ENCODE results near the gene CEP170.
"Not testable (repeated sequence)": the region's sequence is repeated elsewhere in the genome, so short reads cannot be mapped to it uniquely, and the experiment has no call there.

The CEP170 gene

GRCh38 chr1:243244432-243244841 lies 10.6 kb downstream of the CEP170 start:
- DNase-seq (ENCODE audit: low spot score in 2 of 2) = no peak
- no peaks in the 10 kb centered on the region; the same call in 1 of the 2 replicates for H3K9me3 ChIP-seq
- H3K4me1 ChIP-seq = no peaks in the 10 kb centered on the region
- H3K36me3 ChIP-seq (replicated peaks) = peaks cover 4% of the 10 kb centered on the region; the same call in 1 of the 2 replicates
- H3K4me3 ChIP-seq = no peak overlapping the region
- in situ Hi-C loops (cut with MboI; ENCODE audit: low sequenced_read_pairs) = no loop called here
- H3K27me3 ChIP-seq (ENCODE audit: low read depth) = no peaks in the 10 kb centered on the region

GRCh38 chr1:243236604-243237252 lies 18.4 kb downstream of the CEP170 start:
- no peaks in the 10 kb centered on the region for H3K4me1 ChIP-seq
- H3K9me3 ChIP-seq = peaks cover 5% of the 10 kb centered on the region; the same call in 1 of the 2 replicates
- no peak for DNase-seq (ENCODE audit: low spot score in 2 of 2)
- no peaks in the 10 kb centered on the region; the same call in 1 of the 2 replicates for H3K36me3 ChIP-seq (replicated peaks)
- H3K27me3 ChIP-seq (ENCODE audit: low read depth) = no peaks in the 10 kb centered on the region
- H3K4me3 ChIP-seq = no peak overlapping the region
- in situ Hi-C loops (cut with MboI; ENCODE audit: low sequenced_read_pairs) = no loop called here

GRCh38 chr1:243234978-243235647 lies 20.0 kb downstream of the CEP170 start:
- no peaks in the 10 kb centered on the region for H3K4me1 ChIP-seq
- no peak overlapping the region for H3K4me3 ChIP-seq
- no peaks in the 10 kb centered on the region for H3K27me3 ChIP-seq (ENCODE audit: low read depth)
- in situ Hi-C loops (cut with MboI; ENCODE audit: low sequenced_read_pairs) = no loop called here
- peaks cover 11% of the 10 kb centered on the region for H3K9me3 ChIP-seq
- DNase-seq (ENCODE audit: low spot score in 2 of 2) = no peak
- H3K36me3 ChIP-seq (replicated peaks) = no peaks in the 10 kb centered on the region; the same call in 1 of the 2 replicates

- H3K4me3 ChIP-seq = no peak overlapping the region
- no peak for DNase-seq (ENCODE audit: low spot score in 2 of 2)
- no peaks in the 10 kb centered on the region for H3K27me3 ChIP-seq (ENCODE audit: low read depth)
- no peaks in the 10 kb centered on the region for H3K4me1 ChIP-seq
- in situ Hi-C loops (cut with MboI; ENCODE audit: low sequenced_read_pairs) = no loop called here
- peaks cover 13% of the 10 kb centered on the region for H3K9me3 ChIP-seq
- no peaks in the 10 kb centered on the region; the same call in none of the 2 replicates for H3K36me3 ChIP-seq (replicated peaks)
Measured at GRCh38 chr1:243233908-243234307, 21.2 kb downstream of the CEP170 start.

- Histone ChIP-seq H3K4me3 (no peak overlapping the region), H3K36me3 (replicated peaks) (no peaks in the 10 kb centered on the region; the same call in none of the 2 replicates), H3K4me1 (no peaks in the 10 kb centered on the region), H3K27me3 (ENCODE audit: low read depth) (no peaks in the 10 kb centered on the region), H3K9me3 (peaks cover 13% of the 10 kb centered on the region)
- in situ Hi-C loops (cut with MboI; ENCODE audit: low sequenced_read_pairs) = no loop called here
- no peak for DNase-seq (ENCODE audit: low spot score in 2 of 2)
Measured at GRCh38 chr1:243230914-243231313, 24.2 kb downstream of the CEP170 start.

- in situ Hi-C loops (cut with MboI; ENCODE audit: low sequenced_read_pairs) = no loop called here
- Histone ChIP-seq H3K4me1 (no peaks in the 10 kb centered on the region), H3K9me3 (peaks cover 13% of the 10 kb centered on the region), H3K36me3 (replicated peaks) (no peaks in the 10 kb centered on the region; the same call in none of the 2 replicates), H3K4me3 (no peak overlapping the region), H3K27me3 (ENCODE audit: low read depth) (no peaks in the 10 kb centered on the region)
- no peak for DNase-seq (ENCODE audit: low spot score in 2 of 2)
Measured at GRCh38 chr1:243229526-243229925, 25.6 kb downstream of the CEP170 start.

GRCh38 chr1:243227622-243228021 lies 27.5 kb downstream of the CEP170 start:
- Histone ChIP-seq H3K4me1 (no peaks in the 10 kb centered on the region), H3K36me3 (replicated peaks) (peaks cover 12% of the 10 kb centered on the region), H3K9me3 (peaks cover 13% of the 10 kb centered on the region), H3K27me3 (ENCODE audit: low read depth) (no peaks in the 10 kb centered on the region), H3K4me3 (no peak overlapping the region)
- in situ Hi-C loops (cut with MboI; ENCODE audit: low sequenced_read_pairs) = no loop called here
- DNase-seq (ENCODE audit: low spot score in 2 of 2) = no peak

- in situ Hi-C loops (cut with MboI; ENCODE audit: low sequenced_read_pairs) = no loop called here
- H3K27me3 ChIP-seq (ENCODE audit: low read depth) = no peaks in the 10 kb centered on the region
- peaks cover 25% of the 10 kb centered on the region for H3K36me3 ChIP-seq (replicated peaks)
- no peak for DNase-seq (ENCODE audit: low spot score in 2 of 2)
- H3K4me3 ChIP-seq = no peak overlapping the region
- H3K9me3 ChIP-seq = no peaks in the 10 kb centered on the region
- H3K4me1 ChIP-seq = no peaks in the 10 kb centered on the region
Measured at GRCh38 chr1:243218059-243218458, 37.0 kb downstream of the CEP170 start.

GRCh38 chr1:243217349-243217748 lies 37.7 kb downstream of the CEP170 start:
- Histone ChIP-seq H3K4me1 (no peaks in the 10 kb centered on the region), H3K27me3 (ENCODE audit: low read depth) (no peaks in the 10 kb centered on the region), H3K4me3 (no peak overlapping the region), H3K36me3 (replicated peaks) (peaks cover 19% of the 10 kb centered on the region), H3K9me3 (no peaks in the 10 kb centered on the region)
- in situ Hi-C loops (cut with MboI; ENCODE audit: low sequenced_read_pairs) = no loop called here
- DNase-seq (ENCODE audit: low spot score in 2 of 2) = no peak

- Histone ChIP-seq H3K4me1 (no peaks in the 10 kb centered on the region), H3K4me3 (no peak overlapping the region), H3K36me3 (replicated peaks) (peaks cover 16% of the 10 kb centered on the region), H3K27me3 (ENCODE audit: low read depth) (no peaks in the 10 kb centered on the region), H3K9me3 (no peaks in the 10 kb centered on the region)
- no peak for DNase-seq (ENCODE audit: low spot score in 2 of 2)
- in situ Hi-C loops (cut with MboI; ENCODE audit: low sequenced_read_pairs) = no loop called here
Measured at GRCh38 chr1:243216741-243217140, 38.3 kb downstream of the CEP170 start.

GRCh38 chr1:243215276-243215875 lies 39.7 kb downstream of the CEP170 start:
- in situ Hi-C loops (cut with MboI; ENCODE audit: low sequenced_read_pairs); H3K9me3 ChIP-seq; H3K27me3 ChIP-seq (ENCODE audit: low read depth); H3K4me1 ChIP-seq; H3K4me3 ChIP-seq; H3K36me3 ChIP-seq (replicated peaks); DNase-seq (ENCODE audit: low spot score in 2 of 2): not testable (repeated sequence)

GRCh38 chr1:243213045-243213787 lies 41.9 kb downstream of the CEP170 start:
- H3K4me3 ChIP-seq = no peak overlapping the region
- H3K36me3 ChIP-seq (replicated peaks) = peaks cover 4% of the 10 kb centered on the region
- no peaks in the 10 kb centered on the region for H3K4me1 ChIP-seq
- no peaks in the 10 kb centered on the region for H3K27me3 ChIP-seq (ENCODE audit: low read depth)
- DNase-seq (ENCODE audit: low spot score in 2 of 2) = no peak
- H3K9me3 ChIP-seq = no peaks in the 10 kb centered on the region
- in situ Hi-C loops (cut with MboI; ENCODE audit: low sequenced_read_pairs) = no loop called here

GRCh38 chr1:243211984-243212383 lies 43.1 kb downstream of the CEP170 start:
- H3K4me1 ChIP-seq; H3K4me3 ChIP-seq; DNase-seq (ENCODE audit: low spot score in 2 of 2); in situ Hi-C loops (cut with MboI; ENCODE audit: low sequenced_read_pairs); H3K27me3 ChIP-seq (ENCODE audit: low read depth); H3K9me3 ChIP-seq; H3K36me3 ChIP-seq (replicated peaks): not testable (repeated sequence)
